GM12873 (cell line): ENCODE data around the gene CLEC16A.

Experiments used
- TF ChIP-seq, protein P1 (sequence below): IDR thresholded peaks from 2 replicates; pipeline ENCODE4 v1.5.1; 2012; ENCODE audit warnings: low read depth, mild to moderate bottlenecking, moderate library complexity, low read length, control low read depth; ENCODE audit not compliant: insufficient read depth; ENCODE audit errors: missing control alignments

CLEC16A gene

DNA sequence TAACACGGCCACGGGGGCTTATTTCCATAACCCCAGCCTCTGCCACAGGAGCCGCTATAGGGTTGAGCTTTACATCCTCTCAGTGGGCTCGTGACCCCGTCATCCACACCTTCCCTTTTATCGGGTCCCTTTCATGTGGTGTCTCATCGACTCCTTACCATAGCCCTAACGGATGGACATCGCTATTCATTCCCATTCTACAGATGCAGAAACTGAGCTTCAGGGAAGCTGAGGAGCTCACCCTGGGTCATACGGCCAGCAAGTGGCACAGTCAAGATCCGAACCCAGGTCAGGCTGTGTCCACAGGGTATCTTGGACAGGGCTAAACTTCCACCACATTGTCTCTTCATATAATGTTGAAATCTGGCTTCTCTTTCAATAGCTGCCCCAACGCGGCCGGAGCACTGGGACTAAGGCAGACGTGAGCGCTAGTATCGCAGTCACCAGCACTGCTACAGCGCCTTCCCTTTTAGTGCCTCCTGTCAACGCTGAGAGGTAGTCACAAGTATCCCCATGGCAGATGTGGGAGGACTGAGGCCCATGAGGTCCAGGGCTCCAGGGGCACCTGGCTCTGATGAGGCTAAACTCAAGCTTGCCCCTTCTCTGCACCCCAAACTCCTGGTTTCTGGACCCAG is 260.8 kb downstream of the CLEC16A start:
- TF ChIP-seq, protein P1, sequence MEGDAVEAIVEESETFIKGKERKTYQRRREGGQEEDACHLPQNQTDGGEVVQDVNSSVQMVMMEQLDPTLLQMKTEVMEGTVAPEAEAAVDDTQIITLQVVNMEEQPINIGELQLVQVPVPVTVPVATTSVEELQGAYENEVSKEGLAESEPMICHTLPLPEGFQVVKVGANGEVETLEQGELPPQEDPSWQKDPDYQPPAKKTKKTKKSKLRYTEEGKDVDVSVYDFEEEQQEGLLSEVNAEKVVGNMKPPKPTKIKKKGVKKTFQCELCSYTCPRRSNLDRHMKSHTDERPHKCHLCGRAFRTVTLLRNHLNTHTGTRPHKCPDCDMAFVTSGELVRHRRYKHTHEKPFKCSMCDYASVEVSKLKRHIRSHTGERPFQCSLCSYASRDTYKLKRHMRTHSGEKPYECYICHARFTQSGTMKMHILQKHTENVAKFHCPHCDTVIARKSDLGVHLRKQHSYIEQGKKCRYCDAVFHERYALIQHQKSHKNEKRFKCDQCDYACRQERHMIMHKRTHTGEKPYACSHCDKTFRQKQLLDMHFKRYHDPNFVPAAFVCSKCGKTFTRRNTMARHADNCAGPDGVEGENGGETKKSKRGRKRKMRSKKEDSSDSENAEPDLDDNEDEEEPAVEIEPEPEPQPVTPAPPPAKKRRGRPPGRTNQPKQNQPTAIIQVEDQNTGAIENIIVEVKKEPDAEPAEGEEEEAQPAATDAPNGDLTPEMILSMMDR, result no peak

DNA sequence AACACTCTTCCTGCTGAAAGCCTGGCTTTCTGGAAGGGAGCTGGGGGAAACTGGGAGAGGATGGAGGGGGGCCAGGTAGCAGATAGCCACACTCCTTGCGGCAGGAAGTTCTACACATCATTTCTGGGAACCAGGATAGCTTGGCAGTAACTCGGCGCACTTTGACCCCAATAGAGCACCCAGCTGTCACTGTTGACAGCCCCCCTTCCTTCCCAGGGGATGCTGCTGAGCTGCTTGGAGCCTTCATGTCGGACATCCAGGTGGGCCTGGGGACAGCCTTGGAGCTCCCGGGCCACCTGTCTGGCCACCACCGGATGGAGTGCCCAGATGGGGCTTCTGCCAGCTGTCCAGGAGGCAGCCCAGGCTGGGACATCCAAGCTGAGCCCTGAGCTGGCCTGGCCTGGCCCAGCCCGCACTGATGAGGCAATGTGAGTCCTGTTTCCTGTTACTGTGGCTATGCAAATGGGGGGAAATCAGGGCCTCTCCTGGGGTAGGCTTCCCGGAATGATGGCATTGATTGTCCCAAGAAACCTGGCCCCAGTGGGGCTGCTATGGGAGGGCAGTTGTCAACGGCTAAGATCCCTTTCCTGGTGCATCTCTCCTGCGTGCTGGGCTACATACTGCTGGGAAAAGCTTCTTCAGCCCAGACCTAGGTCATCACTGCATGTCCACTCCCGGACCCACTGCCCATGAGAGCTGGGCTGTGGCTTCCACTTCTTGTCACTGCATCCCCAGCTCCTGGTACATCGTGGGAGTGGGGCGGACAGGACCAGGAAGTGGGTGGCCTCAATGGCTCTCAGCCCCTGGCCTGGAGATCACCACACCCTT is 261.6 kb downstream of the CLEC16A start:
- TF ChIP-seq, protein P1, result no peak

DNA sequence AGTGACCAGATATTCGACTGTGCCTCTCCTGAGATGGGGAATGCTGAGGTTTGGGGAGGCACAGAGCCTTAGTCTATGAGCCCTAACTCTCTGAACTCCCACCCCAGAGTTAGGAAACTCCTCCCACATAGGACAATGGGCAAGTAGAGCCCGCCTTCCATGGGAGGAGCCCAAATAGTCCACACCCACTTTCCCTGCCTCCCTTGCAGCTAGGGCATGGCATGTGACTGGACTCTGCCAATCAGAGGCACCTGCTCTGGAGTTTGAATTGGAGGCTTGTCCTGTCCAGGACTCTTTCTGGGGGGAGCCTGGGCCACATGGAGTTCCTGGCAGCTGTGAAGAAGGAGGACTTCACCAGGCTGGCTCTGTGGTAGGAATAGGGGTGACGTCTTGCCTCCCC is 263.3 kb downstream of the CLEC16A start:
- TF ChIP-seq, protein P1, result no peak

DNA sequence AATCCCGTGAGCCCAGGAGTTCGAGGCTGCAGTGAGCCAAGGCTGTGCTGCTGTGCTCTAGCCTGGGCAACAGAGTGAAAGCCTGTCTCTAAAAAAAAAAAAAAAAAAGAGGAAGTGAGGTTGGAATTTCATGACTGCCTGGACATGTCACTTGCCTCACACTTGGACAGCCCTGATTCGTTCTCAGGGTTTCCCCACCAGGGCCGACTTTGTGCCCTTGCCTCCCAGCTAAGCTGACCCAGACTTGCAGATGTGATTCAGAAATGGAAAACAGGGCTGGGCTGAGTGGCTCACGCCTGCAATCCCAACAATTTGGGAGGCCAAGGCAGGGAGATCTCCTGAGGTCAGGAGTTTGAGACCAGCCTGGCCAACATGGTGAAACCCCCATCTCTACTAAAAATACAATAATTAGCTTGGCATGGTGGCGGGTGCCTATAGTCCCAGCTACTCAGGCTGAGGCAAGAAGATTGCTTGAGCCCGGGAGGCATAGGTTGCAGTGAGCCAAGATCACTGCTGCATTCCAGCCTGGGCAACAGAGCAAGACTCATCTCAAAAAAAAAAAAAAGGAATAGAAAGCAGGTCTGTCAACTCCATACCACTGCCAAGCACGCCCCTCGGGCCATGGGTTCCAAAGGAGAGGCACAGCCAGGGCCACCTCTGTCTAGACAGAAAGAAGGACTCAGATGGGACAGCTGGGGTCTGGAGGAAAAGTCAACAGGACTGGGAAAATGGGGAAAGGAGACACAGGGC is 264.7 kb downstream of the CLEC16A start:
- TF ChIP-seq, protein P1, result no peak

DNA sequence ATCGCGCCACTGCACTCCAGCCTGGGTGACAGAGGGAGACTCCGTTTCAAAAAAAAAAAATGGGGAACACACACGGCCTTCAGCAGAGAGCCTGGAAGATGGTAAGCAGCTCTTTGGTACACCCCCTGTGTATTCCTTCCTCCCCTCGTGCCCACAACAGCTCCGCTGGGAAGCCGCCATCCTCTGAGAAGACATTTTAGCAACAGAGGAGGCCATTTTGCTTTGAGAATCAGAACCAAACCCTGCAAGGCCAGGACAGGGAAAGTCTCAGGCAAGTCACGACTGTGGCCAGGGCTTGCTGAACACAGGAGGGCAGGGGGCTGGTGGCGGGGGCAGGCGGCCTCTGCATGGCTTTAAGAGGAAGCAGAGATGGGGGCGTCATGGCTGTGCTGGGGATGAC is 265.9 kb downstream of the CLEC16A start:
- TF ChIP-seq, protein P1, result no peak

DNA sequence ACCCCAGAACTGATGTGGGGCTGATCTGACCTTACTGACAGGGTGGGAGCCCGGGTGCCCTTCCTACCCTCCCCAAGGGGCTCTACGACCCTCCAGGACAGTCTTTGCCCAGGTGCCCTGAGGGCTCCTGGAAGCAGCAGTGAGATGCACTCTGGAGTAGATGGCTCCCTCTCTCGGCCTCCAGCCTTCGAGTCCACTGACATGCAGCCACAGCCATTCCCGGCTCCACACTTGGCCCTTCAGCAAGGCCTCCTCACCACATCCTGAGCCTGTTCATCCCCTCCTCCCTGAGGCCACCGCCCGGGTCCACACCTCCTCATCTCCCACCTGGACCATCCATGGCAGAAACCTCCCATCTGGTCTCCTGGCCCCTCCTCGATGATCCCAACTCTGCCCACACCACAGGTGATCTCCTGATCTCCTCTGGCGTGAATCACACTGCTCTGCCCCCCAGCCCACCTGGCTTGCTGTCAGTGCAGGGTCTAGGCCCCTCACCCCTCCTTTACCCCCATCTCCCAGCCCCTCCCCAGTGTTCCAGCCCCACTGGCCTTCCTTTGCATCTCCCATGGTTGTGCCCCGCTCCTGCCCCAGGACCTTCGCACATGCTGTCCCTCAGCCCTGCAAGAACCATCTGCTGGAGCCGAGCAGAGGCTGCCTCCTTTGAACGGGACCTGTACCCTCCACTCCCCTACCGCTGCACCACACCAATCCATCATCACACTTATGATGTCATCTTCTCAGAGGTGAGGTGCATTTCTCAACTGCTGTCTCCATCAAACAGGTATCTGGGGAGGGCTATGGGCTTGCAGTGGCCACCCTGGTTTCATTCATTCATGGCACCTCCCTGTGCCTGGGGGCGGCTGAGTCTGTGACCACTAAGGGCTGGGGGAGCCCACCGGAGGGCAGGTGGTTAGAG is 267.0 kb downstream of the CLEC16A start:
- TF ChIP-seq, protein P1, result no peak
